Uterus (tissue), 2 donors: ENCODE data around the gene C5.

Experiments
- CTCF ChIP-seq, 4 experiments: fragments of 200-600 bp in 2 of 4; fragments of 450-650 bp in 2 of 4; sonication (generic) in 2 of 4; IDR thresholded peaks; one replicate each; pipeline ENCODE4 v1.5.1; 2016 to 2019; ENCODE audit warnings: antibody characterized with exemption in 4 of 4, mild to moderate bottlenecking in 2 of 4, moderate library complexity in 1 of 4
- POLR2A ChIP-seq, 2 donors: fragments of 450-650 bp; IDR thresholded peaks; one replicate each; pipeline ENCODE4 v1.6.1; 2016; ENCODE audit warnings: antibody characterized with exemption in 2 of 2, mild to moderate bottlenecking in 1 of 2, moderate library complexity in 1 of 2

GRCh38 chr9:120961936-120962335 lies 88.1 kb downstream of the C5 start:
- TF ChIP-seq POLR2A (IDR thresholded peaks at IDR 0.05) (no peak), CTCF (IDR thresholded peaks at IDR 0.05) (no peak)
